ENCODE data around the gene HOXD9.
A peak's percentile ranks its signal among the peaks of the same experiment; 100 is the strongest.

HOXD9 gene

GRCh38 chr2:176138923-176139660 lies 16.6 kb downstream of the HOXD9 start:
- Histone ChIP-seq H3K27me3 (ENCODE audit: control insufficient read depth, insufficient read depth, low read length) (peaks cover 100% of the 10 kb centered on the region), H3K27ac (ENCODE audit: low read depth, low read length) (no peak overlapping the region), H3K4me1 (ENCODE audit: control insufficient read depth, insufficient read depth, low read length) (no peaks in the 10 kb centered on the region), H3K9me3 (ENCODE audit: control insufficient read depth, insufficient read depth, low read length) (no peaks in the 10 kb centered on the region), H3K4me3 (ENCODE audit: low read depth, low read length) (no peak overlapping the region), H3K36me3 (ENCODE audit: control insufficient read depth, insufficient read depth, low read length) (no peaks in the 10 kb centered on the region), H3K9ac (ENCODE audit: low read depth, low read length) (no peak overlapping the region)

- no peaks in the 10 kb centered on the region for H3K36me3 ChIP-seq (ENCODE audit: control insufficient read depth, insufficient read depth, low read length)
- no peaks in the 10 kb centered on the region for H3K4me1 ChIP-seq (ENCODE audit: control insufficient read depth, insufficient read depth, low read length)
- H3K9ac ChIP-seq (ENCODE audit: low read depth, low read length), result no peak overlapping the region
- H3K27ac ChIP-seq (ENCODE audit: low read depth, low read length), result no peak overlapping the region
- no peaks in the 10 kb centered on the region for H3K9me3 ChIP-seq (ENCODE audit: control insufficient read depth, insufficient read depth, low read length)
- peaks cover 100% of the 10 kb centered on the region for H3K27me3 ChIP-seq (ENCODE audit: control insufficient read depth, insufficient read depth, low read length)
- H3K4me3 ChIP-seq (ENCODE audit: low read depth, low read length), result peak overlapping the region; percentile 65
Measured at GRCh38 chr2:176139661-176140512, 17.4 kb downstream of the HOXD9 start.

GRCh38 chr2:176140513-176141317 lies 18.2 kb downstream of the HOXD9 start:
- H3K36me3 ChIP-seq (ENCODE audit: control insufficient read depth, insufficient read depth, low read length), result no peaks in the 10 kb centered on the region
- peaks cover 100% of the 10 kb centered on the region for H3K27me3 ChIP-seq (ENCODE audit: control insufficient read depth, insufficient read depth, low read length)
- no peaks in the 10 kb centered on the region for H3K4me1 ChIP-seq (ENCODE audit: control insufficient read depth, insufficient read depth, low read length)
- H3K4me3 ChIP-seq (ENCODE audit: low read depth, low read length), result peak overlapping the region; percentile 65
- H3K9ac ChIP-seq (ENCODE audit: low read depth, low read length), result no peak overlapping the region
- H3K27ac ChIP-seq (ENCODE audit: low read depth, low read length), result no peak overlapping the region
- H3K9me3 ChIP-seq (ENCODE audit: control insufficient read depth, insufficient read depth, low read length), result no peaks in the 10 kb centered on the region

- Histone ChIP-seq H3K4me3 (ENCODE audit: low read depth, low read length) (no peak overlapping the region), H3K9me3 (ENCODE audit: control insufficient read depth, insufficient read depth, low read length) (peaks cover 3% of the 10 kb centered on the region; the same call in 1 of the 2 replicates), H3K9ac (ENCODE audit: low read depth, low read length) (no peak overlapping the region), H3K36me3 (ENCODE audit: control insufficient read depth, insufficient read depth, low read length) (no peaks in the 10 kb centered on the region), H3K27me3 (ENCODE audit: control insufficient read depth, insufficient read depth, low read length) (peaks cover 100% of the 10 kb centered on the region), H3K27ac (ENCODE audit: low read depth, low read length) (no peak overlapping the region), H3K4me1 (ENCODE audit: control insufficient read depth, insufficient read depth, low read length) (no peaks in the 10 kb centered on the region)
Measured at GRCh38 chr2:176142281-176142680, 19.8 kb downstream of the HOXD9 start.

GRCh38 chr2:176145085-176145969 lies 22.8 kb downstream of the HOXD9 start:
- Histone ChIP-seq H3K27me3 (ENCODE audit: control insufficient read depth, insufficient read depth, low read length) (peaks cover 100% of the 10 kb centered on the region), H3K9me3 (ENCODE audit: control insufficient read depth, insufficient read depth, low read length) (peaks cover 3% of the 10 kb centered on the region; the same call in 1 of the 2 replicates), H3K4me1 (ENCODE audit: control insufficient read depth, insufficient read depth, low read length) (no peaks in the 10 kb centered on the region), H3K36me3 (ENCODE audit: control insufficient read depth, insufficient read depth, low read length) (no peaks in the 10 kb centered on the region), H3K4me3 (ENCODE audit: low read depth, low read length) (no peak overlapping the region), H3K9ac (ENCODE audit: low read depth, low read length) (no peak overlapping the region), H3K27ac (ENCODE audit: low read depth, low read length) (no peak overlapping the region)

GRCh38 chr2:176146101-176146500 lies 23.6 kb downstream of the HOXD9 start:
- Histone ChIP-seq H3K4me3 (ENCODE audit: low read depth, low read length) (no peak overlapping the region), H3K9ac (ENCODE audit: low read depth, low read length) (no peak overlapping the region), H3K27me3 (ENCODE audit: control insufficient read depth, insufficient read depth, low read length) (peaks cover 100% of the 10 kb centered on the region), H3K4me1 (ENCODE audit: control insufficient read depth, insufficient read depth, low read length) (no peaks in the 10 kb centered on the region), H3K9me3 (ENCODE audit: control insufficient read depth, insufficient read depth, low read length) (peaks cover 3% of the 10 kb centered on the region; the same call in 1 of the 2 replicates), H3K36me3 (ENCODE audit: control insufficient read depth, insufficient read depth, low read length) (no peaks in the 10 kb centered on the region), H3K27ac (ENCODE audit: low read depth, low read length) (no peak overlapping the region)

GRCh38 chr2:176146645-176147044 lies 24.1 kb downstream of the HOXD9 start:
- Histone ChIP-seq H3K27me3 (ENCODE audit: control insufficient read depth, insufficient read depth, low read length) (peaks cover 100% of the 10 kb centered on the region), H3K4me1 (ENCODE audit: control insufficient read depth, insufficient read depth, low read length) (peaks cover 3% of the 10 kb centered on the region; the same call in 1 of the 2 replicates), H3K9me3 (ENCODE audit: control insufficient read depth, insufficient read depth, low read length) (peaks cover 3% of the 10 kb centered on the region; the same call in 1 of the 2 replicates), H3K27ac (ENCODE audit: low read depth, low read length) (no peak overlapping the region), H3K9ac (ENCODE audit: low read depth, low read length) (no peak overlapping the region), H3K36me3 (ENCODE audit: control insufficient read depth, insufficient read depth, low read length) (no peaks in the 10 kb centered on the region), H3K4me3 (ENCODE audit: low read depth, low read length) (no peak overlapping the region)

GRCh38 chr2:176147210-176147799 lies 24.8 kb downstream of the HOXD9 start:
- Histone ChIP-seq H3K36me3 (ENCODE audit: control insufficient read depth, insufficient read depth, low read length) (no peaks in the 10 kb centered on the region), H3K9me3 (ENCODE audit: control insufficient read depth, insufficient read depth, low read length) (peaks cover 3% of the 10 kb centered on the region; the same call in 1 of the 2 replicates), H3K27ac (ENCODE audit: low read depth, low read length) (no peak overlapping the region), H3K4me3 (ENCODE audit: low read depth, low read length) (no peak overlapping the region), H3K9ac (ENCODE audit: low read depth, low read length) (no peak overlapping the region), H3K4me1 (ENCODE audit: control insufficient read depth, insufficient read depth, low read length) (peaks cover 5% of the 10 kb centered on the region; the same call in 1 of the 2 replicates), H3K27me3 (ENCODE audit: control insufficient read depth, insufficient read depth, low read length) (peaks cover 100% of the 10 kb centered on the region)

GRCh38 chr2:176147800-176148496 lies 25.4 kb downstream of the HOXD9 start:
- Histone ChIP-seq H3K9ac (ENCODE audit: low read depth, low read length) (no peak overlapping the region), H3K4me3 (ENCODE audit: low read depth, low read length) (no peak overlapping the region), H3K36me3 (ENCODE audit: control insufficient read depth, insufficient read depth, low read length) (no peaks in the 10 kb centered on the region), H3K9me3 (ENCODE audit: control insufficient read depth, insufficient read depth, low read length) (peaks cover 3% of the 10 kb centered on the region; the same call in 1 of the 2 replicates), H3K4me1 (ENCODE audit: control insufficient read depth, insufficient read depth, low read length) (peaks cover 5% of the 10 kb centered on the region; the same call in 1 of the 2 replicates), H3K27ac (ENCODE audit: low read depth, low read length) (no peak overlapping the region), H3K27me3 (ENCODE audit: control insufficient read depth, insufficient read depth, low read length) (peaks cover 100% of the 10 kb centered on the region)
